ENCODE data around the gene KCNJ10.

- TF ChIP-seq POLR2AphosphoS5 (IDR thresholded peaks at IDR 0.05; ENCODE audit: insufficient read depth, low read depth, low read length) (no peak), POLR2A (IDR thresholded peaks at IDR 0.05; ENCODE audit: low read depth, low read length) (no peak)
Measured at GRCh38 chr1:160068225-160068624, 1.7 kb downstream of the KCNJ10 start.

Data from endothelial cell of umbilical vein (primary cell).